H1 (cell line): ENCODE data around the gene PHLPP1.

ENCODE experiments used
- FOSL1 ChIP-seq: IDR thresholded peaks from 2 replicates; pipeline ENCODE4 v1.6.1; 2011; ENCODE audit warnings: mild to moderate bottlenecking, low read depth, low read length, moderate library complexity; ENCODE audit not compliant: insufficient read depth
- SIN3A ChIP-seq, 2 experiments: IDR thresholded peaks in 1 of 2; conservative IDR thresholded peaks in 1 of 2; 2 replicates each; pipeline ENCODE4 v1.6.1; 2011 to 2012; ENCODE audit warnings: low read length in 2 of 2, improper control_type of control experiment in 1 of 2, low read depth in 1 of 2, mild to moderate bottlenecking in 1 of 2

DNA sequence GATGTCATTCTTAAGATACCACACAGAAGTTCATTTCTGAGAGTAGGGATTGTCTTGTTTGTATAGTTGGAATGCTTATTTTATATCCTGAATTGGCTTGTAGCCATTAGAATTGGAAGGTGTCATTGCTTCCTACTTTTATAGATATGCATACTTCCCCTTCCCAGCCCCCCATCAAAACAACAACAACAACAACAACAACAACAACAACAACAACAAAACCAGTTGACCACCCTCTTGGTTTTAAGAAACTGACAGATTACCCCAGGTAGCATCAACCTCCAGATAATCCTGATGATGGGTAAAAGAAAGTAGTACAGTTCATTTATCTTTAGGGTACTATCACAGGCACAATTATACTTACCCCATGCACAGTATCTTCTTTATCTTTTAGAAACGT is 20.0 kb downstream of the PHLPP1 start:
- TF ChIP-seq FOSL1 (no peak), SIN3A (conservative IDR thresholded peaks at IDR 0.05 in 1 of 2, IDR thresholded peaks at IDR 0.05 in 1 of 2; ENCODE audit: low read depth in 1 of 2, low read length in 2 of 2) (no peak)
